T-helper 2 cell treated with Interferon-gamma antibody and Interleukin-4, amounts not matched to agents 5 μg/mL and 100 μg/mL, for 36 hours (primary cell): ENCODE measurements around the gene TMEM233.
A peak's percentile ranks its signal among the peaks of the same experiment; 100 is the strongest.
"Not testable (repeated sequence)": the region's sequence is repeated elsewhere in the genome, so short reads cannot be mapped to it uniquely, and the experiment has no call there.

Source experiments
- DNase-seq: peaks from one replicate; pipeline ENCODE4 v3.0.0; 2021; ENCODE audit warnings: low spot score
- H3K27ac Mint-ChIP-seq: one replicate; pipeline ENCODE4 v1.8.0; 2021; ENCODE audit warnings: mild to moderate bottlenecking, mixed read lengths
- H3K27me3 Mint-ChIP-seq: one replicate; pipeline ENCODE4 v1.8.0; 2021; ENCODE audit warnings: low read depth, mixed read lengths
- H3K36me3 Mint-ChIP-seq: one replicate; pipeline ENCODE4 v1.8.0; 2021; ENCODE audit warnings: low read depth, mixed read lengths
- H3K4me1 Mint-ChIP-seq: one replicate; pipeline ENCODE4 v1.8.0; 2021; ENCODE audit warnings: low read depth, mixed read lengths
- H3K4me3 Mint-ChIP-seq: one replicate; pipeline ENCODE4 v1.8.0; 2022; ENCODE audit warnings: mild to moderate bottlenecking, moderate library complexity, mixed read lengths
- H3K9me3 Mint-ChIP-seq: one replicate; pipeline ENCODE4 v1.8.0; 2021; ENCODE audit warnings: mixed read lengths

TMEM233 gene

GRCh38 chr12:119658166-119658565 is 64.6 kb downstream of the TMEM233 start:
- DNase-seq, H3K27me3 Mint-ChIP-seq, H3K27ac Mint-ChIP-seq, H3K36me3 Mint-ChIP-seq, H3K4me1 Mint-ChIP-seq, H3K4me3 Mint-ChIP-seq: not testable (repeated sequence)
- H3K9me3 Mint-ChIP-seq: peaks cover 13% of the 10 kb centered on the region

GRCh38 chr12:119659289-119659897 is 65.8 kb downstream of the TMEM233 start:
- Mint-ChIP-seq H3K27ac (no peak overlapping the region), H3K27me3 (no peaks in the 10 kb centered on the region), H3K4me3 (no peak overlapping the region), H3K4me1 (peaks cover 9% of the 10 kb centered on the region), H3K9me3 (peaks cover under 1% of the 10 kb centered on the region), H3K36me3 (no peaks in the 10 kb centered on the region)
- DNase-seq: no peak

GRCh38 chr12:119660076-119660475 is 66.5 kb downstream of the TMEM233 start:
- DNase-seq: no peak
- H3K27ac Mint-ChIP-seq: peak overlapping the region; percentile 37
- H3K36me3 Mint-ChIP-seq: no peaks in the 10 kb centered on the region
- H3K27me3 Mint-ChIP-seq: no peaks in the 10 kb centered on the region
- H3K4me1 Mint-ChIP-seq: peaks cover 9% of the 10 kb centered on the region
- H3K4me3 Mint-ChIP-seq: no peak overlapping the region
- H3K9me3 Mint-ChIP-seq: no peaks in the 10 kb centered on the region

GRCh38 chr12:119661882-119662281 is 68.3 kb downstream of the TMEM233 start:
- H3K9me3 Mint-ChIP-seq: no peaks in the 10 kb centered on the region
- DNase-seq: no peak
- H3K36me3 Mint-ChIP-seq: no peaks in the 10 kb centered on the region
- H3K27ac Mint-ChIP-seq: no peak overlapping the region
- H3K27me3 Mint-ChIP-seq: no peaks in the 10 kb centered on the region
- H3K4me3 Mint-ChIP-seq: no peak overlapping the region
- peaks cover 17% of the 10 kb centered on the region for H3K4me1 Mint-ChIP-seq

- Mint-ChIP-seq H3K27me3 (no peaks in the 10 kb centered on the region), H3K36me3 (peaks cover 4% of the 10 kb centered on the region), H3K4me1 (peaks cover 21% of the 10 kb centered on the region), H3K9me3 (no peaks in the 10 kb centered on the region), H3K27ac (no peak overlapping the region), H3K4me3 (no peak overlapping the region)
- no peak for DNase-seq
Measured at GRCh38 chr12:119664642-119665041, 71.1 kb downstream of the TMEM233 start.

- no peaks in the 10 kb centered on the region for H3K27me3 Mint-ChIP-seq
- H3K4me1 Mint-ChIP-seq: peaks cover 21% of the 10 kb centered on the region
- peaks cover 10% of the 10 kb centered on the region for H3K36me3 Mint-ChIP-seq
- no peak overlapping the region for H3K27ac Mint-ChIP-seq
- no peak for DNase-seq
- no peaks in the 10 kb centered on the region for H3K9me3 Mint-ChIP-seq
- H3K4me3 Mint-ChIP-seq: no peak overlapping the region
Measured at GRCh38 chr12:119665164-119665929, 71.8 kb downstream of the TMEM233 start.

- H3K9me3 Mint-ChIP-seq: no peaks in the 10 kb centered on the region
- peak overlapping the region; percentile 24 for H3K4me3 Mint-ChIP-seq
- peaks cover 20% of the 10 kb centered on the region for H3K36me3 Mint-ChIP-seq
- peaks cover 30% of the 10 kb centered on the region for H3K4me1 Mint-ChIP-seq
- H3K27ac Mint-ChIP-seq: peak overlapping the region; percentile 4
- H3K27me3 Mint-ChIP-seq: no peaks in the 10 kb centered on the region
- DNase-seq: no peak
Measured at GRCh38 chr12:119666226-119666795, 72.7 kb downstream of the TMEM233 start.

- peaks cover 34% of the 10 kb centered on the region for H3K4me1 Mint-ChIP-seq
- no peaks in the 10 kb centered on the region for H3K9me3 Mint-ChIP-seq
- H3K4me3 Mint-ChIP-seq: peak overlapping the region; percentile 93
- no peak for DNase-seq
- peaks cover 26% of the 10 kb centered on the region for H3K36me3 Mint-ChIP-seq
- peak overlapping the region; percentile 19 for H3K27ac Mint-ChIP-seq
- no peaks in the 10 kb centered on the region for H3K27me3 Mint-ChIP-seq
Measured at GRCh38 chr12:119666900-119667576, 73.5 kb downstream of the TMEM233 start.

- peak within 1 kb of the TSS; percentile 93 for H3K4me3 Mint-ChIP-seq
- peaks cover 41% of the 10 kb centered on the region for H3K4me1 Mint-ChIP-seq
Measured at GRCh38 chr12:119667577-119668323, 74.2 kb downstream of the TMEM233 start, which contains the start of gene PRKAB1. TSS of gene PRKAB1 (plus strand) at chr12:119668133. CDS start at chr12:119668245, 112 bp downstream.

GRCh38 chr12:119668324-119668841 is 74.8 kb downstream of the TMEM233 start:
- Mint-ChIP-seq H3K27ac (peak overlapping the region; percentile 89), H3K4me3 (peak overlapping the region; percentile 93), H3K27me3 (no peaks in the 10 kb centered on the region), H3K4me1 (peaks cover 47% of the 10 kb centered on the region), H3K36me3 (peaks cover 40% of the 10 kb centered on the region), H3K9me3 (no peaks in the 10 kb centered on the region)
- no peak for DNase-seq

More at GRCh38 chr12:119667577-119668323, 74.2 kb downstream of the TMEM233 start, which contains the start of gene PRKAB1:
- no peaks in the 10 kb centered on the region for H3K27me3 Mint-ChIP-seq
- no peaks in the 10 kb centered on the region for H3K9me3 Mint-ChIP-seq
- H3K36me3 Mint-ChIP-seq: peaks cover 33% of the 10 kb centered on the region
- peak within 1 kb of the TSS; percentile 89 for H3K27ac Mint-ChIP-seq
- peak; percentile 98 for DNase-seq

- Mint-ChIP-seq H3K36me3 (peaks cover 54% of the 10 kb centered on the region), H3K4me3 (peak overlapping the region; percentile 72), H3K9me3 (no peaks in the 10 kb centered on the region), H3K4me1 (peaks cover 56% of the 10 kb centered on the region), H3K27ac (peak overlapping the region; percentile 83), H3K27me3 (no peaks in the 10 kb centered on the region)
- no peak for DNase-seq
Measured at GRCh38 chr12:119669744-119670472, 76.3 kb downstream of the TMEM233 start.

GRCh38 chr12:119671070-119671469 is 77.5 kb downstream of the TMEM233 start:
- Mint-ChIP-seq H3K27me3 (no peaks in the 10 kb centered on the region), H3K27ac (peak overlapping the region; percentile 6), H3K36me3 (peaks cover 64% of the 10 kb centered on the region), H3K4me3 (peak overlapping the region; percentile 30), H3K9me3 (no peaks in the 10 kb centered on the region), H3K4me1 (peaks cover 55% of the 10 kb centered on the region)
- no peak for DNase-seq
